Measurements from ENCODE around the gene CSMD2. TPM values are rescaled to one million over a fixed set of nuclear protein-coding genes. Genes with fewer than 3 reads are reported as not detected.

The CSMD2 gene
- total RNA-seq, 1 experiment from 2014 or later: 0.22 TPM

GRCh38 chr1:34175744-34176143, 10.7 kb upstream of the CSMD2 start:
- Histone ChIP-seq H3K9me3 (ENCODE audit: control insufficient read depth in 1 of 2, insufficient read depth in 1 of 2, low read depth in 1 of 2, low read length in 2 of 2) (no peaks in the 10 kb centered on the region), H3K9me2 (ENCODE audit: insufficient read depth) (no peaks in the 10 kb centered on the region), H3K36me3 (ENCODE audit: control insufficient read depth in 1 of 2, insufficient read depth in 2 of 2, low read length in 2 of 2) (no peaks in the 10 kb centered on the region), H3K4me1 (ENCODE audit: control insufficient read depth in 1 of 2, insufficient read depth in 2 of 2, low read length in 2 of 2) (no peaks in the 10 kb centered on the region), H3K27me3 (ENCODE audit: insufficient read depth, low read length) (peaks cover 37% of the 10 kb centered on the region), H3K79me2 (ENCODE audit: insufficient read depth, low read length) (no peaks in the 10 kb centered on the region), H3K4me2 (ENCODE audit: low read length) (no peak overlapping the region), H3K4me3 (replicated peaks in 1 of 2; ENCODE audit: low read depth in 1 of 2, low read length in 2 of 2) (no peak overlapping the region), H3K9ac (ENCODE audit: low read length) (no peak overlapping the region), H3K27ac (ENCODE audit: low read depth, low read length) (no peak overlapping the region), H2AFZ (ENCODE audit: low read depth, low read length, poor library complexity, severe bottlenecking) (no peak overlapping the region), H4K20me1 (ENCODE audit: insufficient read depth) (no peaks in the 10 kb centered on the region; the same call in 1 of the 2 replicates)
- intact Hi-C loops (cut with micrococcal nuclease): no loop called here
- BruUV-seq (replicated peaks): no TSS peak
- ChIA-PET RAD21 (ENCODE audit: low non-redundant PET in 1 of 2, low total read pairs in 2 of 2, uncharacterized antibody in 2 of 2, unreplicated experiment in 2 of 2) (no interaction called here), CTCF (no interaction called here), POLR2A (no interaction called here)
- ATAC-seq (no peak), DNase-seq (ENCODE audit: low read depth, low spot score) (no peak)
- no peak for TF ChIP-seq MAX (IDR thresholded peaks at IDR 0.05)

DNA sequence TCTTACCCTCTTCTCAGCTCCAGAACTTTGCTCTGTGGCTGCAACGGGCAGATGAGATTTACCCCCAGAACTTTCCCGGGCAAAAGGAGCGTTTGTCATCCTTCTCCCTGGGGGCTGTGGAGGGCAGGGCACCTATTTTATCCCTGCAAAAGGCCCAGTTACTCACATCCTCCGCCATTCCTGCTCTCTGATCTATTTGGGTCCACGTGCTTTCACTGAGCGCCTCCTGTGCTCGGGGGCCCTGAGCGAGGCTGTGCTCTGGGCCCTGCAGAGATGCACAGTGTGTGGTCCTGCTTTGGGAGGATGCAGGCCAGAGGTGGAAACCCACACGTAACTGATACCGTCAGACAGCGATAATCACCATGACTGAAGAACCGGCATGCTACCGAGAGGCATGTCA, 2.4 kb upstream of the CSMD2 start:
- DNase-seq (ENCODE audit: low read depth, low spot score): no peak
- Histone ChIP-seq H3K27ac (ENCODE audit: low read depth, low read length) (no peak overlapping the region), H3K4me3 (replicated peaks in 1 of 2; ENCODE audit: low read depth in 1 of 2, low read length in 2 of 2) (no peak overlapping the region), H3K36me3 (ENCODE audit: control insufficient read depth in 1 of 2, insufficient read depth in 2 of 2, low read length in 2 of 2) (no peaks in the 10 kb centered on the region), H3K9ac (ENCODE audit: low read length) (no peak overlapping the region), H3K9me2 (ENCODE audit: insufficient read depth) (no peaks in the 10 kb centered on the region), H3K4me2 (ENCODE audit: low read length) (no peak overlapping the region), H3K4me1 (ENCODE audit: control insufficient read depth in 1 of 2, insufficient read depth in 2 of 2, low read length in 2 of 2) (peaks cover 0 to 4% of the 10 kb centered on the region in 2 experiments; a peak in 1 of 4 replicates), H3K9me3 (ENCODE audit: control insufficient read depth in 1 of 2, insufficient read depth in 1 of 2, low read depth in 1 of 2, low read length in 2 of 2) (no peaks in the 10 kb centered on the region), H3K27me3 (ENCODE audit: insufficient read depth, low read length) (peaks cover 27% of the 10 kb centered on the region), H3K79me2 (ENCODE audit: insufficient read depth, low read length) (no peaks in the 10 kb centered on the region), H4K20me1 (ENCODE audit: insufficient read depth) (no peaks in the 10 kb centered on the region), H2AFZ (ENCODE audit: low read depth, low read length, poor library complexity, severe bottlenecking) (no peak overlapping the region)
- ATAC-seq: no peak
- POLR2A ChIA-PET: no interaction called here
- RAD21 ChIA-PET (ENCODE audit: low non-redundant PET in 1 of 2, low total read pairs in 2 of 2, uncharacterized antibody in 2 of 2, unreplicated experiment in 2 of 2): no interaction called here
- intact Hi-C loops (cut with micrococcal nuclease): no loop called here
- BruUV-seq (replicated peaks): no TSS peak
- CTCF ChIA-PET: no interaction called here
- TF ChIP-seq ZNF274 (IDR thresholded peaks at IDR 0.05; ENCODE audit: low read depth, low read length) (no peak), POLR2AphosphoS5 (IDR thresholded peaks at IDR 0.05; ENCODE audit: low read depth, low read length) (no peak), CEBPB (IDR thresholded peaks at IDR 0.05; ENCODE audit: low read depth) (no peak), CBX3 (IDR thresholded peaks at IDR 0.05; ENCODE audit: low read depth) (no peak), FOSL1 (IDR thresholded peaks at IDR 0.05; ENCODE audit: low read depth) (no peak), EZH2 (IDR thresholded peaks at IDR 0.05) (no peak), ELF1 (IDR thresholded peaks at IDR 0.05; ENCODE audit: borderline replicate concordance, low read depth) (no peak), ZFX (IDR thresholded peaks at IDR 0.05) (no peak), CTCF (IDR thresholded peaks at IDR 0.05 in 2 of 3, conservative IDR thresholded peaks at IDR 0.05 in 1 of 3; ENCODE audit: borderline replicate concordance in 1 of 3, insufficient read depth in 1 of 3, low read depth in 2 of 3, low read length in 2 of 3) (no peak)
- TF ChIP-seq, protein P1, sequence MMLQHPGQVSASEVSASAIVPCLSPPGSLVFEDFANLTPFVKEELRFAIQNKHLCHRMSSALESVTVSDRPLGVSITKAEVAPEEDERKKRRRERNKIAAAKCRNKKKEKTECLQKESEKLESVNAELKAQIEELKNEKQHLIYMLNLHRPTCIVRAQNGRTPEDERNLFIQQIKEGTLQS (IDR thresholded peaks at IDR 0.05): no peak
- TF ChIP-seq, protein P2, sequence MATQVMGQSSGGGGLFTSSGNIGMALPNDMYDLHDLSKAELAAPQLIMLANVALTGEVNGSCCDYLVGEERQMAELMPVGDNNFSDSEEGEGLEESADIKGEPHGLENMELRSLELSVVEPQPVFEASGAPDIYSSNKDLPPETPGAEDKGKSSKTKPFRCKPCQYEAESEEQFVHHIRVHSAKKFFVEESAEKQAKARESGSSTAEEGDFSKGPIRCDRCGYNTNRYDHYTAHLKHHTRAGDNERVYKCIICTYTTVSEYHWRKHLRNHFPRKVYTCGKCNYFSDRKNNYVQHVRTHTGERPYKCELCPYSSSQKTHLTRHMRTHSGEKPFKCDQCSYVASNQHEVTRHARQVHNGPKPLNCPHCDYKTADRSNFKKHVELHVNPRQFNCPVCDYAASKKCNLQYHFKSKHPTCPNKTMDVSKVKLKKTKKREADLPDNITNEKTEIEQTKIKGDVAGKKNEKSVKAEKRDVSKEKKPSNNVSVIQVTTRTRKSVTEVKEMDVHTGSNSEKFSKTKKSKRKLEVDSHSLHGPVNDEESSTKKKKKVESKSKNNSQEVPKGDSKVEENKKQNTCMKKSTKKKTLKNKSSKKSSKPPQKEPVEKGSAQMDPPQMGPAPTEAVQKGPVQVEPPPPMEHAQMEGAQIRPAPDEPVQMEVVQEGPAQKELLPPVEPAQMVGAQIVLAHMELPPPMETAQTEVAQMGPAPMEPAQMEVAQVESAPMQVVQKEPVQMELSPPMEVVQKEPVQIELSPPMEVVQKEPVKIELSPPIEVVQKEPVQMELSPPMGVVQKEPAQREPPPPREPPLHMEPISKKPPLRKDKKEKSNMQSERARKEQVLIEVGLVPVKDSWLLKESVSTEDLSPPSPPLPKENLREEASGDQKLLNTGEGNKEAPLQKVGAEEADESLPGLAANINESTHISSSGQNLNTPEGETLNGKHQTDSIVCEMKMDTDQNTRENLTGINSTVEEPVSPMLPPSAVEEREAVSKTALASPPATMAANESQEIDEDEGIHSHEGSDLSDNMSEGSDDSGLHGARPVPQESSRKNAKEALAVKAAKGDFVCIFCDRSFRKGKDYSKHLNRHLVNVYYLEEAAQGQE (IDR thresholded peaks at IDR 0.05; ENCODE audit: low read depth): no peak
- TF ChIP-seq, protein P3, sequence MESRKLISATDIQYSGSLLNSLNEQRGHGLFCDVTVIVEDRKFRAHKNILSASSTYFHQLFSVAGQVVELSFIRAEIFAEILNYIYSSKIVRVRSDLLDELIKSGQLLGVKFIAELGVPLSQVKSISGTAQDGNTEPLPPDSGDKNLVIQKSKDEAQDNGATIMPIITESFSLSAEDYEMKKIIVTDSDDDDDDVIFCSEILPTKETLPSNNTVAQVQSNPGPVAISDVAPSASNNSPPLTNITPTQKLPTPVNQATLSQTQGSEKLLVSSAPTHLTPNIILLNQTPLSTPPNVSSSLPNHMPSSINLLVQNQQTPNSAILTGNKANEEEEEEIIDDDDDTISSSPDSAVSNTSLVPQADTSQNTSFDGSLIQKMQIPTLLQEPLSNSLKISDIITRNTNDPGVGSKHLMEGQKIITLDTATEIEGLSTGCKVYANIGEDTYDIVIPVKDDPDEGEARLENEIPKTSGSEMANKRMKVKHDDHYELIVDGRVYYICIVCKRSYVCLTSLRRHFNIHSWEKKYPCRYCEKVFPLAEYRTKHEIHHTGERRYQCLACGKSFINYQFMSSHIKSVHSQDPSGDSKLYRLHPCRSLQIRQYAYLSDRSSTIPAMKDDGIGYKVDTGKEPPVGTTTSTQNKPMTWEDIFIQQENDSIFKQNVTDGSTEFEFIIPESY (IDR thresholded peaks at IDR 0.05; ENCODE audit: extremely low read depth, insufficient replicate concordance, low read length): no peak
